BE2C (cell line): ENCODE measurements around the gene KRTAP16-1.

Experiments used
- DNase-seq: peaks from one replicate; pipeline ENCODE4 v3.0.0-alpha.2; 2020
- H3K27me3 ChIP-seq: fragments of 250-450 bp; sonication (Bioruptor Pico); 2 replicates; pipeline ENCODE4 v1.5.1; 2020; ENCODE audit warnings: mild to moderate bottlenecking
- H3K36me3 ChIP-seq: fragments of 250-450 bp; sonication (Bioruptor Pico); 2 replicates; pipeline ENCODE4 v1.5.1; 2020; ENCODE audit warnings: mild to moderate bottlenecking
- H3K4me1 ChIP-seq: fragments of 250-450 bp; sonication (Bioruptor Pico); 2 replicates; pipeline ENCODE4 v1.5.1; 2020
- H3K4me3 ChIP-seq: 2 replicates; pipeline ENCODE4 v1.5.1; 2011; ENCODE audit warnings: low read depth, low read length
- H3K9me3 ChIP-seq: fragments of 250-450 bp; sonication (Bioruptor Pico); 2 replicates; pipeline ENCODE4 v1.5.1; 2020
- CTCF ChIP-seq: IDR thresholded peaks from 2 replicates; pipeline ENCODE4 v1.5.1; 2012; ENCODE audit warnings: mild to moderate bottlenecking, low read depth, low read length

KRTAP16-1 gene

GRCh38 chr17:41331606-41332005 lies 22.5 kb upstream of the KRTAP16-1 start:
- TF ChIP-seq CTCF: no peak
- Histone ChIP-seq H3K4me3 (no peak overlapping the region), H3K27me3 (no peaks in the 10 kb centered on the region; the same call in 1 of the 2 replicates), H3K4me1 (no peaks in the 10 kb centered on the region), H3K9me3 (no peaks in the 10 kb centered on the region), H3K36me3 (no peaks in the 10 kb centered on the region)
- DNase-seq: no peak

GRCh38 chr17:41329279-41329948 lies 20.3 kb upstream of the KRTAP16-1 start:
- no peak overlapping the region for H3K4me3 ChIP-seq
- peak; percentile 63 for DNase-seq
- no peaks in the 10 kb centered on the region for H3K4me1 ChIP-seq

GRCh38 chr17:41328207-41328606 lies 19.1 kb upstream of the KRTAP16-1 start:
- no peaks in the 10 kb centered on the region for H3K36me3 ChIP-seq
- no peak for TF ChIP-seq CTCF
- no peaks in the 10 kb centered on the region for H3K9me3 ChIP-seq
- no peaks in the 10 kb centered on the region; the same call in 1 of the 2 replicates for H3K27me3 ChIP-seq
- no peaks in the 10 kb centered on the region; the same call in 1 of the 2 replicates for H3K4me1 ChIP-seq
- no peak for DNase-seq
- no peak overlapping the region for H3K4me3 ChIP-seq

More at GRCh38 chr17:41329279-41329948, 20.3 kb upstream of the KRTAP16-1 start:
- H3K9me3 ChIP-seq: no peaks in the 10 kb centered on the region
- H3K27me3 ChIP-seq: no peaks in the 10 kb centered on the region; the same call in 1 of the 2 replicates
- peak; percentile 75 for TF ChIP-seq CTCF
- no peaks in the 10 kb centered on the region for H3K36me3 ChIP-seq

- Histone ChIP-seq H3K4me3 (no peak overlapping the region), H3K27me3 (no peaks in the 10 kb centered on the region; the same call in 1 of the 2 replicates), H3K36me3 (no peaks in the 10 kb centered on the region), H3K4me1 (no peaks in the 10 kb centered on the region; the same call in 1 of the 2 replicates), H3K9me3 (no peaks in the 10 kb centered on the region)
- DNase-seq: no peak
- TF ChIP-seq CTCF: no peak
Measured at GRCh38 chr17:41327411-41328120, 18.5 kb upstream of the KRTAP16-1 start.

GRCh38 chr17:41326173-41327145 lies 17.4 kb upstream of the KRTAP16-1 start:
- no peaks in the 10 kb centered on the region; the same call in 1 of the 2 replicates for H3K4me1 ChIP-seq
- DNase-seq: no peak
- H3K36me3 ChIP-seq: no peaks in the 10 kb centered on the region
- no peaks in the 10 kb centered on the region for H3K9me3 ChIP-seq
- no peak for TF ChIP-seq CTCF
- no peak overlapping the region for H3K4me3 ChIP-seq
- H3K27me3 ChIP-seq: no peaks in the 10 kb centered on the region; the same call in 1 of the 2 replicates
